Subcutaneous adipose tissue (tissue), 4 donors: ENCODE data around the gene TYMS. TPM values are rescaled to one million over a fixed set of nuclear protein-coding genes. Genes with fewer than 3 reads are reported as not detected.

Experiments used
- CTCF ChIP-seq: fragments of 450-650 bp; IDR thresholded peaks from one replicate; pipeline ENCODE4 v1.5.1; 2016; ENCODE audit warnings: low read depth, mild to moderate bottlenecking, control low read depth, antibody characterized with exemption, moderate library complexity
- total RNA-seq, 4 donors: library from RNA; depleted of rRNA; stranded (reverse); fragments of >200 nt; gene quantifications; one replicate each; pipeline ENCODE4 v1.1.0, GENCODE V29; 2016

TYMS gene
- total RNA-seq, 4 donors from 2014 or later, result 3.3 to 10.2 (median 4.3) TPM; not detected in 1

DNA sequence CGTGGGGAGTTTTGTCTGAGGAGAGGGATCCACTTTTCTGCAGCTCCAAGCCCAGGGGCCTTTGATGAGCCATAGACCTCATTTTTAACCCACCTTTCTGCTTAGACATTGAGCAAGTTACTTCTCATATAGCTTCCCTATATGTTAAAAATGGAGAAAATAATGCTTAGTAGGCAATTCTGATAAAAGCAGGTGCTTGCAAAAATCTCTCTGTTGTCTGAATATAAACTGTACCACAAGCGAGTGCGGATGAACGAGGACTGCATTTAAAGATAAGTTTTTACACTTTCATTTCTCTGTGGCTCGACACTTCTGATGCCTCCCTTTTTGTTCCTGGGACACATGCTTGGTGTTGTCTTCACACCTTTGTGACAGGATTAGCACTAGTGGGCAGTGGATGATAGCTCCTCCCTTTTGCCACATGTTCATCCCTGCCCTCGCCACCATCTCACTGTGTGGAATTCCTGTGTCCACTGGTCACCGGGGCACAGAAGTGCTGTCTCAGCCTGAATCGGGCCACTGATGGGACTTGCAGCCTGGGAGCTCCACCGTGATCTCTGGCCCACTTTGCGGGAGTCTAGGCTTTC lies 1.6 kb downstream of the TYMS start:
- TF ChIP-seq CTCF, result no peak

GRCh38 chr18:659597-659996 lies 2.1 kb downstream of the TYMS start:
- TF ChIP-seq CTCF, result no peak

GRCh38 chr18:662197-662596 lies 4.7 kb downstream of the TYMS start:
- TF ChIP-seq CTCF, result no peak

GRCh38 chr18:666177-666576 lies 8.7 kb downstream of the TYMS start:
- TF ChIP-seq CTCF, result no peak

DNA sequence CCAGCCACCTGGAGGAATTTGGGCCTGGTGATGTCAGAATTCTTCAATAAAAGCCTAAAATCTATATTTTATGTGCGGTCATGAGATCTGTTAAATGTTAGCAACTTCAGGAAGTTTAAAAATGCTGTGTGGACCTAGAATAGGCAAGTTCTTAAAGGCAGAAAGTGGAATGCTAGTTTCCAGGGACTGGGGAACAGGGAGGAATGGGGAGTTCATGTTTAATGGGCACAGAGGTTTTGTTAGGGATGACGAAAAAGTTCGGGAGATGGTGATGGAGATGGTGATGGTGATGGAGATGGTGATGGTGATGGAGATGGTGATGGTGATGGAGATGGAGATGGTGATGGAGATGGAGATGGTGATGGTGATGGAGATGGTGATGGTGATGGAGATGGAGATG lies 9.2 kb downstream of the TYMS start:
- no peak for TF ChIP-seq CTCF

DNA sequence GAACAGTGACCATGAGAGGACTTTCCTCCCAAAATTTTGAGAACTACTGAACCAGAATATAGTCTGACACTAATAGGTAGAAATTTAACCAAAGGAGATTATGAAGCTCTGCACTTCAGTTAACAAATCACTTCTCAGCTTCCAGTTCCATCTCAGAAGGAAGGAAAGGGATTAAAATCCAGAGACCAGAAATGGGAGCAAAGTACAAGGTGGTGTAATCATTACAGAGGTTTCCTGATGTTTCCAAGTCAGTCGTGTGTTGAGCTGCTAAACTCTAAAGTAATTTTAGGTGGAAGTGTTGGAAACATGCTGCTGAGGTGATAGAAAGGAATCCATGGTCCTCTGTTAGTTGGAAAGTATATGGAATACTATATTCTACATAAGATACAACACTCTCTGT lies 10.8 kb downstream of the TYMS start:
- no peak for TF ChIP-seq CTCF

- TF ChIP-seq CTCF, result no peak
These were observed 11.6 kb downstream of the TYMS start for GRCh38 chr18:669077-669476.
